ENCODE measurements around the gene BRD7. TPM values are rescaled to one million over a fixed set of nuclear protein-coding genes. Genes with fewer than 3 reads are reported as not detected.
A peak's percentile ranks its signal among the peaks of the same experiment; 100 is the strongest.

BRD7 gene
- total RNA-seq, 3 donors from 2014 or later, result 50.8 to 79.6 (median 56.1) TPM

DNA sequence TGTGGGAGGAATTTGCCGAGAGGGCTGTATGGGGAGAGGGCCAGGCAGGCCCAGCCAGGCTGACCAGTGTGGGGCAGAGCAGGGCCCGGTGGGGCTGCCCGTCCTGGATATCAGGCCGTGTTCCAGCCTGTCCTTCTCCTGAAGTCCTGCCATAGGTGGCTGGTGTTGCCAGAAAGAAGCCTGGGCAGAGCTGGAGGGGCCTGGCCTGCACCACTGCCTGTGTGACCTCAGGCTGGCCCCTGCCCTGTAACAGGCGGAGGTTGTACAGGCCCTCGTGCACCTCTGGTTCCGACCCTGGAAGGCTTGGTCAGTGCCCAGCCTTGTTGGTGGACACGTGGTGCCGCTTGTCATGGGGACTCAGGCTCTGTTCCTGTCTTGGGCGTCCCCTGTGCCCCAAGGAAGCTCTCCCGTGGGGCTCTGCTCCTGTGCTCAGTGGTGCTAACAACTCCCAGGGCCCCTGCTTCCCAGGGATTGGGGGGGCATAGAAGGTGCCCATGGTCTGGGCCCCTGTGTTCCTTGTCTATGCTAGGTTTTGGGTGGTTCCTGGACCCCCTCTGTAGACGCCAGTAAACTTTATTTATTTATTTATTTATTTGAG lies 69.2 kb downstream of the BRD7 start:
- Histone ChIP-seq H3K36me3 (ENCODE audit: low read depth) (no peaks in the 10 kb centered on the region), H3K9me3 (no peaks in the 10 kb centered on the region), H3K4me1 (ENCODE audit: low read depth) (peaks cover 22% of the 10 kb centered on the region), H3K4me3 (no peak overlapping the region)
- peak in 2 of 3 donors; percentile 24 to 36 for DNase-seq
- intact Hi-C loops (cut with DNase I, micrococcal nuclease), result no loop called here
- TF ChIP-seq, protein P1, sequence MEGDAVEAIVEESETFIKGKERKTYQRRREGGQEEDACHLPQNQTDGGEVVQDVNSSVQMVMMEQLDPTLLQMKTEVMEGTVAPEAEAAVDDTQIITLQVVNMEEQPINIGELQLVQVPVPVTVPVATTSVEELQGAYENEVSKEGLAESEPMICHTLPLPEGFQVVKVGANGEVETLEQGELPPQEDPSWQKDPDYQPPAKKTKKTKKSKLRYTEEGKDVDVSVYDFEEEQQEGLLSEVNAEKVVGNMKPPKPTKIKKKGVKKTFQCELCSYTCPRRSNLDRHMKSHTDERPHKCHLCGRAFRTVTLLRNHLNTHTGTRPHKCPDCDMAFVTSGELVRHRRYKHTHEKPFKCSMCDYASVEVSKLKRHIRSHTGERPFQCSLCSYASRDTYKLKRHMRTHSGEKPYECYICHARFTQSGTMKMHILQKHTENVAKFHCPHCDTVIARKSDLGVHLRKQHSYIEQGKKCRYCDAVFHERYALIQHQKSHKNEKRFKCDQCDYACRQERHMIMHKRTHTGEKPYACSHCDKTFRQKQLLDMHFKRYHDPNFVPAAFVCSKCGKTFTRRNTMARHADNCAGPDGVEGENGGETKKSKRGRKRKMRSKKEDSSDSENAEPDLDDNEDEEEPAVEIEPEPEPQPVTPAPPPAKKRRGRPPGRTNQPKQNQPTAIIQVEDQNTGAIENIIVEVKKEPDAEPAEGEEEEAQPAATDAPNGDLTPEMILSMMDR (IDR thresholded peaks at IDR 0.05), result no peak
- ATAC-seq, result no peak

DNA sequence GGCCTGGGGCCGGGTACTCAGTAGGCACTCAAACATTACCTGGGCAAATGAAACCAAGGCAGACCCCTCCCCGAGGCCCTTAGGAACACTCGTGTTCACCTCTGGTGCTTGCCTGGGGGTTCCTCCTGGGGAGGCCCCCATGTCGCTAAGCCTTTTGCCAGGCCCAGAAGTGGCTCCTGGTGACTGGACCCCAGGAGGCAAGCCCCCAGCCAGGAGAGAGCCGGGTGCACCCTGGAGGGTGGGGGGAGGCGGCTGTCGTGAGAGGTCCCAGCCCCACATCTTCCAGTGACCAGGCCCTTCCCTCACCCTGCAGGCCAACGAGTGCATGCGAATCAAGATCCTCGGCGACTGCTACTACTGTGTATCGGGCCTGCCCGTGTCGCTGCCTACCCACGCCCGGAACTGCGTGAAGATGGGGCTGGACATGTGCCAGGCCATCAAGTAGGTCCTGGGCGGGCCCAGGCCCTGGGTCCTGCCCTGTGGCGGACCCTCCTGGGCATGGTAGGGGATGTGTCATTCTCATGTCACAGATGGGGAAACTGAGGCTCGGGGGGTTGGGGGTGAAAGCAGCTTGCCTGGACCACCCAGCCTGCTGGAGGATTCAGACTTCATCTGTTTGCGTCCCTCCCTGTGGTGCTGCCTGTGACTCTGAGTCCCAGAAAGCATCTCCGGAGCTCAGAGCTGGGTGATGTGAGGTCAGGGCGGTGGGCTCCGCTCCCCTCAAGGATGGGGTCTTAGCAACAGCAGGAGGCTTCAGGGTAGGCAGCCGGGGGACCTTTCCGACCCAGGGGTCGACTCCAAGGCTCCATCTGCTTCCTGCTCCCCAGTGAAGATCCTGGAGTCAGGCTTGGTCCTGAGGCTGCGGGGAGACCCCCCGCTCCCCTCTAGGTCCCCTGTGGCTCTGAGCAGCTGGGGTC lies 69.9 kb downstream of the BRD7 start:
- no peaks in the 10 kb centered on the region for H3K36me3 ChIP-seq (ENCODE audit: low read depth)
- ATAC-seq (no peak), DNase-seq (peak in 2 of 3 donors; percentile 16 to 47)
- no peaks in the 10 kb centered on the region for H3K9me3 ChIP-seq
- TF ChIP-seq, protein P1 (IDR thresholded peaks at IDR 0.05), result no peak
- H3K4me1 ChIP-seq (ENCODE audit: low read depth), result peaks cover 22% of the 10 kb centered on the region
- intact Hi-C loops (cut with DNase I, micrococcal nuclease), result no loop called here
- no peak overlapping the region for H3K4me3 ChIP-seq

DNA sequence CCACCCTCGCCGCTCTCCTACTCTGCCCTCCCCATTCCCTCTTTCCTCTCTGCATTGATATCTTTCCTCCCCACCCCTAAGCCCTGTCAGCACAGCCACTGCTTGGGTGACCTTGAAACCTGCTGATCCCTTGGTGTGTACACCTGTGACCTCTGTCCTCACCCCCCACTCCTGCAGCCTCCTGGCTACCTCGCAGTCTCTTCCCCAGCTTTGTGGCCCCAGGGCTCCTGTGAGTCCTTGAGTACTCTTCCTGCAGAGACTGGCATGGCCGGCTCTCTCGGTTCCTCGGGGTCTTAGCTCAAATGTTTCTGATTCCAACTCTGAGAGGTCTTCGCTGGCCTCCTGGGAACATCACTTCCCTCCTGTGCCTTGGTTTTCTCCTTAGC lies 70.7 kb downstream of the BRD7 start:
- TF ChIP-seq, protein P1 (IDR thresholded peaks at IDR 0.05), result no peak

DNA sequence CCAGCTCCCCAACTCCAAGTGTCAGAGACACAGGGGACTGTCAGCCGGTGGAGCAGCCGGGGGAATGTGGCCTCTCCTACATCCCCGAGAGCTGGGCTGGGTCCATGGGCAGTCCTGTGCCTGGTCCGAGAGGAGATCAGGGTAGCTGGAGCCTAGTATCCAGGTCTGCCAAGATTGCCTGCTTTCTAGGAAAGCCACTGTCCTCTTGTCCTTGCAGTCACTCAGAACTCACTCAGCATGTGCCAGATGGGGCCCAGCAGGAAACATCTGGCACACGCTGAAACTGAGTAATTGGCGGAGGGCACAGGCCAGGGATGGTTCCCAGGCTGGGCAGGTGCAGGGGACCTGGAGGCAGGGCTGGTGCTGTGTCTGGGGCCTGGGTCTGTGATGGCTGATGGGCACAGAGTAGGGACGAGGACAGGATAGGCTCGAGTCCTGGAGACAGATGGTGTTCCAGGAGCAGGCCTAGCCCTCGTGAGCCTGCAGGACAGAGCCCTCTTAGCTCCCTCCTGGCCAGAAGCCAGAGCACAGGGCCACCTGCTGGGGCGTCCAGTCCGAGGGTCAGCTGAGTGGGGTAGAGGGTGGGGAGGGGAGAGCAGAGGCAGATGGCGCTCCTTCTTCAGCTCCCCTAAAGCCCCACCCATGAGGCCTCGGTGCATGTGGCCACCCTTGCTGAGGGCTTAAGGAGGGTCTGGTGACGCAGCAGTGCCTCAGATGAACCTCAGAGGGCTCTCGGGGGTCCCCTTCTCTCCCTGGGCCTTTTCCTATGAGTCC lies 71.3 kb downstream of the BRD7 start:
- Histone ChIP-seq H3K4me1 (ENCODE audit: low read depth) (peaks cover 14% of the 10 kb centered on the region), H3K4me3 (no peak overlapping the region), H3K9me3 (no peaks in the 10 kb centered on the region), H3K36me3 (ENCODE audit: low read depth) (no peaks in the 10 kb centered on the region)
- TF ChIP-seq, protein P1 (IDR thresholded peaks at IDR 0.05), result no peak
- no peak for ATAC-seq
- intact Hi-C loops (cut with DNase I, micrococcal nuclease), result no loop called here
- peak in 2 of 3 donors; percentile 21 to 32 for DNase-seq

More for the DNA sequence above, 70.7 kb downstream of the BRD7 start:
- Histone ChIP-seq H3K36me3 (ENCODE audit: low read depth) (no peaks in the 10 kb centered on the region), H3K4me3 (no peak overlapping the region), H3K9me3 (no peaks in the 10 kb centered on the region), H3K4me1 (ENCODE audit: low read depth) (peaks cover 20% of the 10 kb centered on the region)
- no peak for ATAC-seq
- intact Hi-C loops (cut with DNase I, micrococcal nuclease), result no loop called here
- DNase-seq, result peak in 2 of 3 donors; percentile 2 to 15

DNA sequence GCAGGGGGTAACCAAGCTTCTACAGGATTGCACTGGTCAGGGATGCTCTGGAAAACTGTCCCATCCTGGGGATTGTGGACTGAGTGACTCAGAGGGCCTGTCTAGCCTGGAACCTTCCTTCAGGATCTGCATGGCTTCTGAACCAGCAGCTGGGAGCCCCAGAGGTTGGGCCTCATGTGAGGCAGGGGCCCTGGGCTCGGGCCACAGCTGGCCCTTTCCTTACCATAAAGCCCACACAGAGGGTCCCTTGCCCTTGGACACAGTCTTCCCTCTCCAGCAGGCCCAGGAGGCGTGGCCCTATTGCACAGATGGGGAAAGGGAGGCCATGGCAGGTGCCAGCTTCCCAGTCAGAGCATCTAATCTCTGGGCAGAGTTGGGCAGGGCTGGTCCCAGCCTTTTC lies 72.0 kb downstream of the BRD7 start:
- H3K4me3 ChIP-seq, result no peak overlapping the region
- intact Hi-C loops (cut with DNase I, micrococcal nuclease), result no loop called here
- no peaks in the 10 kb centered on the region for H3K9me3 ChIP-seq
- ATAC-seq, result no peak
- TF ChIP-seq, protein P1 (IDR thresholded peaks at IDR 0.05), result no peak
- peaks cover 8% of the 10 kb centered on the region for H3K4me1 ChIP-seq (ENCODE audit: low read depth)
- no peaks in the 10 kb centered on the region for H3K36me3 ChIP-seq (ENCODE audit: low read depth)
- peak in 2 of 3 donors; percentile 13 to 23 for DNase-seq
